ENCODE measurements around the gene KIF7.
A peak's percentile ranks its signal among the peaks of the same experiment; 100 is the strongest.
"Not testable (repeated sequence)": the region's sequence is repeated elsewhere in the genome, so short reads cannot be mapped to it uniquely, and the experiment has no call there.

Gene KIF7

GRCh38 chr15:89654847-89655805, at the start of gene KIF7:
Gene KIF7 (minus strand): TSS chr15:89655467. CDS start chr15:89652930, 2,537 bp downstream.
- DNase-seq (ENCODE audit: low read depth in 2 of 2) = peak; percentile 28 to 33

- no peak for DNase-seq (ENCODE audit: low read depth in 2 of 2)
Observed at GRCh38 chr15:89704411-89704810, 49.1 kb upstream of the KIF7 start.

- no peak for DNase-seq (ENCODE audit: low read depth in 2 of 2)
Observed at GRCh38 chr15:89695198-89695597, 39.9 kb upstream of the KIF7 start.

GRCh38 chr15:89693696-89694095, 38.4 kb upstream of the KIF7 start:
- DNase-seq (ENCODE audit: low read depth in 2 of 2) = no peak

- no peak for DNase-seq (ENCODE audit: low read depth in 2 of 2)
Observed at GRCh38 chr15:89693091-89693490, 37.8 kb upstream of the KIF7 start.

GRCh38 chr15:89690276-89691218, 35.3 kb upstream of the KIF7 start, which contains the start of the genes PEX11A and WDR93:
Gene PEX11A (minus strand): TSS chr15:89690754. CDS start chr15:89690632, 122 bp downstream.
Gene WDR93 (plus strand): TSS chr15:89690811. CDS start chr15:89701747, 10,936 bp downstream.
- peak in 1 of 2 experiments; percentile 24 for DNase-seq (ENCODE audit: low read depth in 2 of 2)

GRCh38 chr15:89689930-89690275, 34.6 kb upstream of the KIF7 start:
- not testable (repeated sequence) for DNase-seq (ENCODE audit: low read depth in 2 of 2)

- DNase-seq (ENCODE audit: low read depth in 2 of 2) = no peak
Observed at GRCh38 chr15:89686522-89686921, 31.3 kb upstream of the KIF7 start.

GRCh38 chr15:89685995-89686394, 30.7 kb upstream of the KIF7 start:
- no peak for DNase-seq (ENCODE audit: low read depth in 2 of 2)

GRCh38 chr15:89681146-89681545, 25.9 kb upstream of the KIF7 start:
- DNase-seq (ENCODE audit: low read depth in 2 of 2) = no peak

- DNase-seq (ENCODE audit: low read depth in 2 of 2) = no peak
Observed at GRCh38 chr15:89680282-89680873, 25.1 kb upstream of the KIF7 start.

- no peak for DNase-seq (ENCODE audit: low read depth in 2 of 2)
Observed at GRCh38 chr15:89679212-89679611, 23.9 kb upstream of the KIF7 start, which contains the start of gene PLIN1. Gene PLIN1 (minus strand): TSS chr15:89679367. CDS start chr15:89677489, 1,878 bp downstream.

GRCh38 chr15:89677381-89677780, 22.1 kb upstream of the KIF7 start:
- DNase-seq (ENCODE audit: low read depth in 2 of 2) = no peak

GRCh38 chr15:89675606-89676005, 20.3 kb upstream of the KIF7 start:
- no peak for DNase-seq (ENCODE audit: low read depth in 2 of 2)

GRCh38 chr15:89674526-89674925, 19.3 kb upstream of the KIF7 start:
- no peak for DNase-seq (ENCODE audit: low read depth in 2 of 2)

GRCh38 chr15:89673165-89673512, 17.9 kb upstream of the KIF7 start:
- no peak for DNase-seq (ENCODE audit: low read depth in 2 of 2)

GRCh38 chr15:89672221-89673164, 17.2 kb upstream of the KIF7 start:
- DNase-seq (ENCODE audit: low read depth in 2 of 2) = no peak

GRCh38 chr15:89671687-89672086, 16.4 kb upstream of the KIF7 start:
- no peak for DNase-seq (ENCODE audit: low read depth in 2 of 2)

- DNase-seq (ENCODE audit: low read depth in 2 of 2) = no peak
Observed at GRCh38 chr15:89670971-89671560, 15.8 kb upstream of the KIF7 start.

GRCh38 chr15:89669941-89670340, 14.7 kb upstream of the KIF7 start:
- no peak for DNase-seq (ENCODE audit: low read depth in 2 of 2)

All from fibroblast of skin of left biceps (primary cell).